HG02973 (cell line): Measurements from ENCODE around the gene ELMO1.

ENCODE experiments used
- ATAC-seq: cut with Tn5 transposase; IDR thresholded peaks from one replicate; pipeline ENCODE4 v1.9.1; 2021; ENCODE audit warnings: moderate library complexity; ENCODE audit not compliant: unreplicated experiment

ELMO1 gene

GRCh38 chr7:37231613-37232012 lies 217.1 kb downstream of the ELMO1 start:
- ATAC-seq: no peak

- no peak for ATAC-seq
Observed at GRCh38 chr7:37230221-37230620, 218.4 kb downstream of the ELMO1 start.

GRCh38 chr7:37229381-37229780 lies 219.3 kb downstream of the ELMO1 start:
- no peak for ATAC-seq

GRCh38 chr7:37225285-37225969 lies 223.2 kb downstream of the ELMO1 start:
- ATAC-seq: no peak

GRCh38 chr7:37224746-37225145 lies 223.9 kb downstream of the ELMO1 start:
- ATAC-seq: no peak

- no peak for ATAC-seq
Observed at GRCh38 chr7:37220664-37221063, 228.0 kb downstream of the ELMO1 start.

GRCh38 chr7:37218956-37219355 lies 229.7 kb downstream of the ELMO1 start:
- no peak for ATAC-seq

- ATAC-seq: no peak
Observed at GRCh38 chr7:37216923-37217322, 231.7 kb downstream of the ELMO1 start.

- no peak for ATAC-seq
Observed at GRCh38 chr7:37216156-37216852, 232.4 kb downstream of the ELMO1 start.

GRCh38 chr7:37215290-37215923 lies 233.3 kb downstream of the ELMO1 start:
- ATAC-seq: no peak

GRCh38 chr7:37212556-37212955 lies 236.1 kb downstream of the ELMO1 start:
- ATAC-seq: no peak

GRCh38 chr7:37212051-37212450 lies 236.6 kb downstream of the ELMO1 start:
- ATAC-seq: peak; percentile 45

GRCh38 chr7:37211097-37211880 lies 237.4 kb downstream of the ELMO1 start:
- no peak for ATAC-seq

GRCh38 chr7:37209195-37209594 lies 239.5 kb downstream of the ELMO1 start:
- ATAC-seq: no peak

GRCh38 chr7:37208528-37208927 lies 240.1 kb downstream of the ELMO1 start:
- ATAC-seq: peak; percentile 73

- ATAC-seq: no peak
Observed at GRCh38 chr7:37206192-37206591, 242.5 kb downstream of the ELMO1 start.

- no peak for ATAC-seq
Observed at GRCh38 chr7:37205451-37205850, 243.2 kb downstream of the ELMO1 start.

GRCh38 chr7:37201876-37202198 lies 246.8 kb downstream of the ELMO1 start:
- ATAC-seq: no peak

GRCh38 chr7:37201003-37201875 lies 247.4 kb downstream of the ELMO1 start:
- no peak for ATAC-seq

GRCh38 chr7:37198906-37199485 lies 249.7 kb downstream of the ELMO1 start:
- no peak for ATAC-seq
